Tibial nerve (tissue), 4 donors: Measurements from ENCODE around the gene CELF1.

Experiments
- CTCF ChIP-seq, 5 experiments: fragments of 200-600 bp in 3 of 5; fragments of 450-650 bp in 2 of 5; sonication (generic) in 3 of 5; IDR thresholded peaks; one replicate each; pipeline ENCODE4 v1.5.1; 2016 to 2019; ENCODE audit warnings: antibody characterized with exemption in 5 of 5, mild to moderate bottlenecking in 3 of 5, moderate library complexity in 2 of 5
- EP300 ChIP-seq, 2 donors: sonication (generic); formaldehyde crosslinking; IDR thresholded peaks; one replicate each; pipeline ENCODE4 v1.6.1; 2017; ENCODE audit warnings: antibody characterized with exemption in 2 of 2, mild to moderate bottlenecking in 1 of 2
- POLR2A ChIP-seq, 2 donors: fragments of 450-650 bp; IDR thresholded peaks; one replicate each; pipeline ENCODE4 v1.6.1; 2017; ENCODE audit warnings: antibody characterized with exemption in 2 of 2, mild to moderate bottlenecking in 2 of 2, moderate library complexity in 2 of 2

- TF ChIP-seq CTCF (IDR thresholded peaks at IDR 0.05) = no peak
- TF ChIP-seq POLR2A (IDR thresholded peaks at IDR 0.05) = no peak
- no peak for TF ChIP-seq EP300 (IDR thresholded peaks at IDR 0.05)
Observed at GRCh38 chr11:47529951-47530350, 23.0 kb downstream of the CELF1 start.
